Measurements from ENCODE around the gene NME4.

NME4 gene

GRCh38 chr16:359871-360697 is 36.9 kb upstream of the NME4 start:
- Histone ChIP-seq H4K8ac (ENCODE audit: low read depth, low read length) (no peak overlapping the region), H2AK5ac (ENCODE audit: low read length) (no peak overlapping the region), H2AFZ (ENCODE audit: insufficient read depth, low read length, poor library complexity) (no peak overlapping the region), H3K18ac (ENCODE audit: low read length) (no peak overlapping the region), H4K91ac (ENCODE audit: low read depth, low read length) (no peak overlapping the region), H3K79me1 (ENCODE audit: low read length) (no peaks in the 10 kb centered on the region), H2BK12ac (ENCODE audit: low read length) (no peak overlapping the region), H3K27ac (ENCODE audit: low read depth, low read length) (no peak overlapping the region), H3K27me3 (ENCODE audit: insufficient read depth, low read length) (no peaks in the 10 kb centered on the region), H3K4me3 (ENCODE audit: low read depth, low read length) (no peak overlapping the region), H3K9me3 (ENCODE audit: insufficient read depth, low read depth, low read length) (peaks cover 1% of the 10 kb centered on the region), H3K4me2 (ENCODE audit: low read length) (no peak overlapping the region), H3K36me3 (ENCODE audit: control insufficient read depth in 1 of 2, insufficient read depth in 2 of 2, low read length in 2 of 2) (no peaks in the 10 kb centered on the region), H3K4me1 (ENCODE audit: control insufficient read depth in 1 of 2, insufficient read depth in 2 of 2, low read length in 2 of 2) (peaks cover 0 to 4% of the 10 kb centered on the region in 2 experiments), H3K4ac (ENCODE audit: low read depth, low read length) (no peak overlapping the region), H2BK5ac (ENCODE audit: low read depth, low read length, poor library complexity) (no peak overlapping the region), H3K79me2 (ENCODE audit: control insufficient read depth, insufficient read depth, low read length, poor library complexity) (no peaks in the 10 kb centered on the region), H4K12ac (ENCODE audit: low read depth, low read length) (no peak overlapping the region), H3K23ac (ENCODE audit: low read length) (no peak overlapping the region), H2BK120ac (ENCODE audit: insufficient read depth, low read length, poor library complexity) (no peak overlapping the region), H3K9ac (ENCODE audit: low read length) (no peak overlapping the region), H3K14ac (ENCODE audit: low read length) (no peak overlapping the region)
- WGBS (ENCODE audit: extremely low coverage, insufficient coverage, insufficient read length) = no CpG with 5 or more reads among the region's 47 CpGs
- DNase-seq = no peak

- no peak for DNase-seq
- Histone ChIP-seq H2AK5ac (ENCODE audit: low read length) (no peak overlapping the region), H3K79me2 (ENCODE audit: control insufficient read depth, insufficient read depth, low read length, poor library complexity) (no peaks in the 10 kb centered on the region), H2BK120ac (ENCODE audit: insufficient read depth, low read length, poor library complexity) (no peak overlapping the region), H3K4ac (ENCODE audit: low read depth, low read length) (no peak overlapping the region), H3K4me3 (ENCODE audit: low read depth, low read length) (no peak overlapping the region), H3K27ac (ENCODE audit: low read depth, low read length) (no peak overlapping the region), H4K12ac (ENCODE audit: low read depth, low read length) (no peak overlapping the region), H4K91ac (ENCODE audit: low read depth, low read length) (no peak overlapping the region), H2BK5ac (ENCODE audit: low read depth, low read length, poor library complexity) (no peak overlapping the region), H2AFZ (ENCODE audit: insufficient read depth, low read length, poor library complexity) (no peak overlapping the region), H3K36me3 (ENCODE audit: control insufficient read depth in 1 of 2, insufficient read depth in 2 of 2, low read length in 2 of 2) (no peaks in the 10 kb centered on the region), H3K79me1 (ENCODE audit: low read length) (no peaks in the 10 kb centered on the region), H3K4me2 (ENCODE audit: low read length) (no peak overlapping the region), H3K4me1 (ENCODE audit: control insufficient read depth in 1 of 2, insufficient read depth in 2 of 2, low read length in 2 of 2) (peaks cover 0 to 4% of the 10 kb centered on the region in 2 experiments), H3K14ac (ENCODE audit: low read length) (no peak overlapping the region), H3K18ac (ENCODE audit: low read length) (no peak overlapping the region), H4K8ac (ENCODE audit: low read depth, low read length) (no peak overlapping the region), H3K27me3 (ENCODE audit: insufficient read depth, low read length) (no peaks in the 10 kb centered on the region), H2BK12ac (ENCODE audit: low read length) (no peak overlapping the region), H3K9ac (ENCODE audit: low read length) (no peak overlapping the region), H3K9me3 (ENCODE audit: insufficient read depth, low read depth, low read length) (no peaks in the 10 kb centered on the region), H3K23ac (ENCODE audit: low read length) (no peak overlapping the region)
- WGBS (ENCODE audit: extremely low coverage, insufficient coverage, insufficient read length) = no CpG with 5 or more reads among the region's 47 CpGs
These were observed 36.2 kb upstream of the NME4 start for GRCh38 chr16:360698-361336.

- Histone ChIP-seq H2AFZ (ENCODE audit: insufficient read depth, low read length, poor library complexity) (no peak overlapping the region), H3K18ac (ENCODE audit: low read length) (no peak overlapping the region), H3K4me2 (ENCODE audit: low read length) (no peak overlapping the region), H4K91ac (ENCODE audit: low read depth, low read length) (no peak overlapping the region), H3K9ac (ENCODE audit: low read length) (no peak overlapping the region), H3K4ac (ENCODE audit: low read depth, low read length) (no peak overlapping the region), H3K79me1 (ENCODE audit: low read length) (no peaks in the 10 kb centered on the region), H2BK120ac (ENCODE audit: insufficient read depth, low read length, poor library complexity) (no peak overlapping the region), H3K27me3 (ENCODE audit: insufficient read depth, low read length) (no peaks in the 10 kb centered on the region), H3K36me3 (ENCODE audit: control insufficient read depth in 1 of 2, insufficient read depth in 2 of 2, low read length in 2 of 2) (peaks cover 3 to 4% of the 10 kb centered on the region in 2 experiments), H2BK12ac (ENCODE audit: low read length) (no peak overlapping the region), H4K12ac (ENCODE audit: low read depth, low read length) (no peak overlapping the region), H4K8ac (ENCODE audit: low read depth, low read length) (no peak overlapping the region), H3K14ac (ENCODE audit: low read length) (no peak overlapping the region), H3K27ac (ENCODE audit: low read depth, low read length) (no peak overlapping the region), H3K23ac (ENCODE audit: low read length) (no peak overlapping the region), H2BK5ac (ENCODE audit: low read depth, low read length, poor library complexity) (no peak overlapping the region), H3K4me1 (ENCODE audit: control insufficient read depth in 1 of 2, insufficient read depth in 2 of 2, low read length in 2 of 2) (peaks cover 0 to 4% of the 10 kb centered on the region in 2 experiments), H2AK5ac (ENCODE audit: low read length) (no peak overlapping the region), H3K4me3 (ENCODE audit: low read depth, low read length) (no peak overlapping the region), H3K79me2 (ENCODE audit: control insufficient read depth, insufficient read depth, low read length, poor library complexity) (no peaks in the 10 kb centered on the region), H3K9me3 (ENCODE audit: insufficient read depth, low read depth, low read length) (no peaks in the 10 kb centered on the region)
- no CpG with 5 or more reads among the region's 30 CpGs for WGBS (ENCODE audit: extremely low coverage, insufficient coverage, insufficient read length)
- no peak for DNase-seq
These were observed 35.6 kb upstream of the NME4 start for GRCh38 chr16:361341-361871.

GRCh38 chr16:361872-362701 is 34.9 kb upstream of the NME4 start:
- Histone ChIP-seq H2BK120ac (ENCODE audit: insufficient read depth, low read length, poor library complexity) (no peak overlapping the region), H3K18ac (ENCODE audit: low read length) (no peak overlapping the region), H3K4me2 (ENCODE audit: low read length) (no peak overlapping the region), H3K27ac (ENCODE audit: low read depth, low read length) (no peak overlapping the region), H4K8ac (ENCODE audit: low read depth, low read length) (no peak overlapping the region), H4K12ac (ENCODE audit: low read depth, low read length) (no peak overlapping the region), H2AFZ (ENCODE audit: insufficient read depth, low read length, poor library complexity) (no peak overlapping the region), H3K36me3 (ENCODE audit: control insufficient read depth in 1 of 2, insufficient read depth in 2 of 2, low read length in 2 of 2) (peaks cover 10% of the 10 kb centered on the region in 2 experiments), H3K9me3 (ENCODE audit: insufficient read depth, low read depth, low read length) (no peaks in the 10 kb centered on the region), H3K23ac (ENCODE audit: low read length) (no peak overlapping the region), H2BK12ac (ENCODE audit: low read length) (no peak overlapping the region), H2AK5ac (ENCODE audit: low read length) (no peak overlapping the region), H3K14ac (ENCODE audit: low read length) (no peak overlapping the region), H3K79me2 (ENCODE audit: control insufficient read depth, insufficient read depth, low read length, poor library complexity) (no peaks in the 10 kb centered on the region), H3K27me3 (ENCODE audit: insufficient read depth, low read length) (no peaks in the 10 kb centered on the region), H3K4me3 (ENCODE audit: low read depth, low read length) (no peak overlapping the region), H3K4me1 (ENCODE audit: control insufficient read depth in 1 of 2, insufficient read depth in 2 of 2, low read length in 2 of 2) (peaks cover 0 to 4% of the 10 kb centered on the region in 2 experiments), H3K4ac (ENCODE audit: low read depth, low read length) (no peak overlapping the region), H2BK5ac (ENCODE audit: low read depth, low read length, poor library complexity) (no peak overlapping the region), H4K91ac (ENCODE audit: low read depth, low read length) (no peak overlapping the region), H3K9ac (ENCODE audit: low read length) (no peak overlapping the region), H3K79me1 (ENCODE audit: low read length) (no peaks in the 10 kb centered on the region)
- WGBS (ENCODE audit: extremely low coverage, insufficient coverage, insufficient read length) = no CpG with 5 or more reads among the region's 30 CpGs
- peak; percentile 85 to 94 for DNase-seq
